SK-N-SH (cell line): ENCODE results near the gene CACNA1H. TPM values are rescaled to one million over a fixed set of nuclear protein-coding genes. Genes with fewer than 3 reads are reported as not detected.

Experiments
- CTCF ChIA-PET: fragments of 300-600, 350-600 bp; formaldehyde crosslinking; extraction: SDS; loops from one replicate; lab custom pipeline; 2021; lab: Yijun Ruan, JAX
- POLR2A ChIA-PET: fragments of 350-600 bp; sonication (Branson Sonifier 250); formaldehyde crosslinking; extraction: SDS; loops from one replicate; lab custom pipeline; 2020; ENCODE audit warnings: antibody characterized with exemption, inconsistent platforms; lab: Yijun Ruan, JAX
- DNase-seq: peaks from one replicate; pipeline ENCODE4 v3.0.0; 2012
- H2AFZ ChIP-seq: fragments of 200-600 bp; sonication (generic); 2 replicates; pipeline ENCODE4 v1.8.1; 2016; ENCODE audit warnings: antibody characterized with exemption, mild to moderate bottlenecking, low read depth
- H3F3A ChIP-seq: fragments of 200-600 bp; sonication (generic); replicated peaks from 2 replicates; pipeline ENCODE3; 2016; ENCODE audit warnings: antibody characterized with exemption, mild to moderate bottlenecking; ENCODE audit not compliant: insufficient read depth
- H3K27ac ChIP-seq, 2 experiments: fragments of 200-500 bp in 1 of 2; fragments of 200-600 bp in 1 of 2; sonication (Bioruptor generic) in 1 of 2; sonication (generic), shearing (Covaris generic) in 1 of 2; 2 replicates each; pipeline versions ENCODE4 v1.5.1 to v1.6.1; 2014 to 2016; ENCODE audit warnings: low read depth in 2 of 2, inconsistent platforms in 1 of 2, low read length in 1 of 2, mild to moderate bottlenecking in 1 of 2, mixed read lengths in 1 of 2
- H3K27me3 ChIP-seq: fragments of 200-600 bp; sonication (generic), shearing (Covaris generic); 2 replicates; pipeline ENCODE4 v1.6.1; 2016; ENCODE audit warnings: mixed run types; ENCODE audit not compliant: insufficient read depth
- H3K36me3 ChIP-seq, 2 experiments: fragments of 200-500 bp in 1 of 2; fragments of 200-600 bp in 1 of 2; sonication (Bioruptor generic) in 1 of 2; sonication (generic) in 1 of 2; replicated peaks in 1 of 2; 2 replicates each; pipeline versions ENCODE3 to v1.5.1; 2014 to 2016; ENCODE audit warnings: low read length in 1 of 2, mild to moderate bottlenecking in 1 of 2; ENCODE audit not compliant: insufficient read depth in 2 of 2, control insufficient read depth in 1 of 2
- H3K4me1 ChIP-seq, 2 experiments: fragments of 200-500 bp in 1 of 2; fragments of 200-600 bp in 1 of 2; sonication (Bioruptor generic) in 1 of 2; sonication (generic), shearing (Covaris generic) in 1 of 2; 2 replicates each; pipeline versions ENCODE4 v1.5.1 to v1.6.1; 2014 to 2016; ENCODE audit warnings: low read depth in 1 of 2, low read length in 1 of 2, mixed run types in 1 of 2; ENCODE audit not compliant: insufficient read depth in 2 of 2, control insufficient read depth in 1 of 2
- H3K4me2 ChIP-seq: fragments of 200-600 bp; sonication (generic), shearing (Covaris generic); 2 replicates; pipeline ENCODE4 v1.6.1; 2017; ENCODE audit warnings: mixed run types
- H3K4me3 ChIP-seq, 2 experiments: fragments of 200-500 bp in 1 of 2; fragments of 200-600 bp in 1 of 2; sonication (Bioruptor generic) in 1 of 2; sonication (generic), shearing (Covaris generic) in 1 of 2; 2 replicates each; pipeline versions ENCODE4 v1.5.1 to v1.8.1; 2014 to 2016; ENCODE audit warnings: low read depth in 2 of 2, inconsistent platforms in 1 of 2, low read length in 1 of 2, mild to moderate bottlenecking in 1 of 2, mixed read lengths in 1 of 2, moderate library complexity in 1 of 2
- H3K79me2 ChIP-seq: fragments of 200-600 bp; sonication (generic); 2 replicates; pipeline ENCODE4 v1.8.1; 2017; ENCODE audit warnings: mild to moderate bottlenecking; ENCODE audit not compliant: insufficient read depth
- H3K9ac ChIP-seq: fragments of 200-600 bp; sonication (generic); 2 replicates; pipeline ENCODE4 v1.6.1; 2017; ENCODE audit warnings: mixed run types
- H3K9me2 ChIP-seq: fragments of 200-600 bp; sonication (generic); 2 replicates; pipeline ENCODE4 v1.6.1; 2017; ENCODE audit warnings: mixed run types
- H3K9me3 ChIP-seq: fragments of 200-600 bp; sonication (generic); 2 replicates; pipeline ENCODE4 v1.6.1; 2017; ENCODE audit warnings: mixed run types, mild to moderate bottlenecking, moderate library complexity
- H4K20me1 ChIP-seq: fragments of 200-600 bp; sonication (generic); 2 replicates; pipeline ENCODE4 v1.6.1; 2017; ENCODE audit warnings: mild to moderate bottlenecking, mixed run types; ENCODE audit not compliant: insufficient read depth
- CHD2 ChIP-seq: fragments of 150-350 bp; IDR thresholded peaks from 2 replicates; pipeline ENCODE4 v1.6.1; 2018; ENCODE audit warnings: low read length; ENCODE audit not compliant: partially characterized antibody
- ELF1 ChIP-seq: IDR thresholded peaks from 2 replicates; pipeline ENCODE4 v1.4.0; 2012
- EP300 ChIP-seq, 2 experiments: IDR thresholded peaks; 2 replicates each; pipeline versions ENCODE4 v1.4.0 to v1.6.1; 2012; ENCODE audit warnings: borderline replicate concordance in 1 of 2, low read depth in 1 of 2, low read length in 1 of 2
- EZH2phosphoT487 ChIP-seq: fragments of 200-600 bp; sonication (generic); IDR thresholded peaks from 2 replicates; pipeline ENCODE4 v1.6.1; 2017; ENCODE audit warnings: low read depth, mixed run types, mild to moderate bottlenecking, antibody characterized with exemption, moderate library complexity, borderline replicate concordance
- FOSL2 ChIP-seq: IDR thresholded peaks from 2 replicates; pipeline ENCODE4 v1.4.0; 2012; ENCODE audit warnings: low read depth, mild to moderate bottlenecking, moderate library complexity, borderline replicate concordance
- FOXJ3 ChIP-seq: sonication (generic); formaldehyde crosslinking; IDR thresholded peaks from 2 replicates; pipeline ENCODE4 v1.5.1; 2020; ENCODE audit warnings: mild to moderate bottlenecking, missing genetic modification reagents
- GABPA ChIP-seq: IDR thresholded peaks from 2 replicates; pipeline ENCODE4 v1.4.0; 2012; ENCODE audit warnings: low read depth, mild to moderate bottlenecking
- GATA2 ChIP-seq: sonication (generic); formaldehyde crosslinking; IDR thresholded peaks from 2 replicates; pipeline ENCODE4 v1.5.0; 2020; ENCODE audit warnings: mild to moderate bottlenecking, missing genetic modification reagents
- MAX ChIP-seq: IDR thresholded peaks from 2 replicates; pipeline ENCODE4 v1.4.0; 2012; ENCODE audit warnings: low read depth
- MXI1 ChIP-seq: IDR thresholded peaks from 2 replicates; pipeline ENCODE4 v1.6.1; 2012; ENCODE audit warnings: mild to moderate bottlenecking, low read depth, low read length, improper control_type of control experiment
- NRF1 ChIP-seq: IDR thresholded peaks from 2 replicates; pipeline ENCODE4 v1.6.1; 2012; ENCODE audit warnings: low read depth, mild to moderate bottlenecking, low read length
- POLR2AphosphoS5 ChIP-seq: IDR thresholded peaks from 2 replicates; pipeline ENCODE4 v1.6.1; 2012; ENCODE audit warnings: low read depth, low read length
- RAD21 ChIP-seq: IDR thresholded peaks from 2 replicates; pipeline ENCODE4 v1.6.1; 2012; ENCODE audit warnings: mild to moderate bottlenecking, low read length
- RFX5 ChIP-seq: IDR thresholded peaks from 2 replicates; pipeline ENCODE4 v1.6.1; 2012; ENCODE audit warnings: mild to moderate bottlenecking, improper control_type of control experiment, low read length
- RXRA ChIP-seq: IDR thresholded peaks from 2 replicates; pipeline ENCODE4 v1.4.0; 2012; ENCODE audit warnings: low read depth, mild to moderate bottlenecking, borderline replicate concordance
- SIN3A ChIP-seq: IDR thresholded peaks from 2 replicates; pipeline ENCODE4 v1.6.1; 2012; ENCODE audit warnings: low read depth, mild to moderate bottlenecking, low read length, moderate library complexity, borderline replicate concordance
- TAF1 ChIP-seq: IDR thresholded peaks from 2 replicates; pipeline ENCODE4 v1.6.1; 2012; ENCODE audit warnings: low read depth, mild to moderate bottlenecking, low read length, moderate library complexity, borderline replicate concordance
- TCF12 ChIP-seq: IDR thresholded peaks from 2 replicates; pipeline ENCODE4 v1.4.0; 2012
- YY1 ChIP-seq: IDR thresholded peaks from 2 replicates; pipeline ENCODE4 v1.4.0; 2012; ENCODE audit warnings: low read depth, mild to moderate bottlenecking
- ZBTB33 ChIP-seq: IDR thresholded peaks from 2 replicates; pipeline ENCODE4 v1.4.0; 2012; ENCODE audit warnings: low read depth, borderline replicate concordance
- WGBS: methylation state at CpG from one replicate; pipeline ENCODE4 v1.1.6; 2017; ENCODE audit warnings: low lambda C conversion rate; 5-methylcytosine and 5-hydroxymethylcytosine counted together
- polyA plus RNA-seq, 3 experiments: library from polyadenylated mRNA; depleted of rRNA; stranded (reverse); fragments of >200 nt; gene quantifications; 2 replicates each; pipeline ENCODE4 v1.2.3, GENCODE V29; 2012
- TF ChIP-seq, protein P1 (sequence below): fragments of 150-350 bp; IDR thresholded peaks from 2 replicates; pipeline ENCODE4 v1.6.1; 2016; ENCODE audit warnings: mild to moderate bottlenecking, low read depth, low read length
- TF ChIP-seq, protein P2 (sequence below): IDR thresholded peaks from 2 replicates; pipeline ENCODE4 v1.4.0; 2012; ENCODE audit warnings: low read depth, borderline replicate concordance

Gene CACNA1H
- polyA plus RNA-seq, 1 of the 3 experiments (the other 2 are of a cell fraction), result not detected

- no peak overlapping the region for H2AFZ ChIP-seq
- 0 out of 2 replicates have a peak, but pooled peaks cover 2% of the 10 kb centered on the region for H4K20me1 ChIP-seq
- TF ChIP-seq TAF1 (no peak), TCF12 (no peak), MAX (no peak), POLR2AphosphoS5 (no peak), GATA2 (CRISPR knock-in tag) (no peak), SIN3A (no peak), RFX5 (no peak), GABPA (no peak)
- TF ChIP-seq, protein P1, sequence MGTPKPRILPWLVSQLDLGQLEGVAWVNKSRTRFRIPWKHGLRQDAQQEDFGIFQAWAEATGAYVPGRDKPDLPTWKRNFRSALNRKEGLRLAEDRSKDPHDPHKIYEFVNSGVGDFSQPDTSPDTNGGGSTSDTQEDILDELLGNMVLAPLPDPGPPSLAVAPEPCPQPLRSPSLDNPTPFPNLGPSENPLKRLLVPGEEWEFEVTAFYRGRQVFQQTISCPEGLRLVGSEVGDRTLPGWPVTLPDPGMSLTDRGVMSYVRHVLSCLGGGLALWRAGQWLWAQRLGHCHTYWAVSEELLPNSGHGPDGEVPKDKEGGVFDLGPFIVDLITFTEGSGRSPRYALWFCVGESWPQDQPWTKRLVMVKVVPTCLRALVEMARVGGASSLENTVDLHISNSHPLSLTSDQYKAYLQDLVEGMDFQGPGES, result no peak
- H3K79me2 ChIP-seq, result no peaks in the 10 kb centered on the region
- POLR2A ChIA-PET, result no interaction called here
- no peak overlapping the region for H3K4me3 ChIP-seq
- no peaks in the 10 kb centered on the region for H3K4me1 ChIP-seq
- H3K27ac ChIP-seq, result no peak overlapping the region
- no peak for DNase-seq
- peaks cover 73% of the 10 kb centered on the region for H3K27me3 ChIP-seq
- no peaks in the 10 kb centered on the region for H3F3A ChIP-seq
- H3K4me2 ChIP-seq, result no peak overlapping the region
- no peaks in the 10 kb centered on the region for H3K36me3 ChIP-seq
- CTCF ChIA-PET, result interaction anchor here (2.0 kb wide), 1 partner anchor 9 kb away, joined by 6 read pairs; no protein-coding TSS in a partner anchor
- no peaks in the 10 kb centered on the region for H3K9me2 ChIP-seq
- WGBS, result 32% methylated on average over 10 of the region's 23 CpGs
- H3K9ac ChIP-seq, result no peak overlapping the region
- no peaks in the 10 kb centered on the region for H3K9me3 ChIP-seq
These were observed 31.9 kb upstream of the CACNA1H start for GRCh38 chr16:1121009-1121408.

DNA sequence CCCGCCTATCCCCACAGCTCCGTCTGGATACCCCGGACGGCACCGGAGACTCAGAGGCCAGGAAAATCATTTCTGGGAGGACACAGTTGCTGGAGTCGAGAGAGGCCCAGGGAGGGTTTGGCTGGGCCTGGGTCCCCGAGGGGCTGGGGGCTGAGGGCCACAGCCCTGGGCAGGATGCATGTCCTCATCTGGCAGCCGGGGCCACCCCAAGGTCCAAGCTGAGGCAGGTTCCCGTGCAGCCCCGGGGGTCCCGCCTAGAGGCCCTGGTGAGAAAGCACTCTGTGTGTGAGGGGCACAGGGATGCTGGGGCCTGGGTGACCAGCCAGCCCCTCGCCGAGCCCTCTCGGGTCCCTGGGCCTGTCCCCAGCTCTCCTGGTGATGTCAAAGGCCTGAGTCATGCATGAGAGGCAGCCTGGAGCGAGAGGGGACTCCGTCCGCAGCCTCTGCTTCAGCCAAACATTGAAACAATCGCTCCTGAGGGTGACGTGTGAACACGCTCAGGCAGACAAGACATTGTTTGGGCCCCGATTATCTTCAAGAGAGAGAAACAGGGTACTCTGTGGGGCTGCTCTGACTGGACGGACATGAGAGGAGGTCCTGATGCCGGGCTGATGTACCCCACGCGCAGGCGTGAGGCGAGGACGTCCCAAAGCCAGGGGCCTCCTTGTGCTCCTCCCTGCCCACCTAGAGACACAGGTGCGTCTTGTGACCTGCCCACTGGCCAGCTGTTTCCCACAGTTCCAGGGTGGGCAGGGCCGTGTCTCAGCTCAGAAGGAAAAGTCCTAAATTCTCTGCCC, 31.1 kb upstream of the CACNA1H start:
- no peak for TF ChIP-seq POLR2AphosphoS5
- no peak for TF ChIP-seq RXRA
- TF ChIP-seq TCF12, result no peak
- no peak for TF ChIP-seq RAD21
- TF ChIP-seq FOSL2, result no peak
- TF ChIP-seq GABPA, result no peak
- TF ChIP-seq ZBTB33, result no peak
- no peak for TF ChIP-seq YY1
- TF ChIP-seq, protein P2, sequence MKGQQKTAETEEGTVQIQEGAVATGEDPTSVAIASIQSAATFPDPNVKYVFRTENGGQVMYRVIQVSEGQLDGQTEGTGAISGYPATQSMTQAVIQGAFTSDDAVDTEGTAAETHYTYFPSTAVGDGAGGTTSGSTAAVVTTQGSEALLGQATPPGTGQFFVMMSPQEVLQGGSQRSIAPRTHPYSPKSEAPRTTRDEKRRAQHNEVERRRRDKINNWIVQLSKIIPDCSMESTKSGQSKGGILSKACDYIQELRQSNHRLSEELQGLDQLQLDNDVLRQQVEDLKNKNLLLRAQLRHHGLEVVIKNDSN, result no peak
- no peak for TF ChIP-seq MXI1
- TF ChIP-seq EZH2phosphoT487, result no peak
- TF ChIP-seq FOXJ3 (CRISPR knock-in tag), result no peak
- TF ChIP-seq GATA2 (CRISPR knock-in tag), result no peak
- no peak for TF ChIP-seq MAX
- TF ChIP-seq RFX5, result no peak
- TF ChIP-seq EP300 (IDR thresholded peaks at IDR 0.05; ENCODE audit: borderline replicate concordance in 1 of 2, low read depth in 1 of 2, low read length in 1 of 2), result no peak
- no peak for TF ChIP-seq NRF1
- no peak for TF ChIP-seq ELF1
- no peak for TF ChIP-seq CHD2
- no peak for DNase-seq
- H3K4me1 ChIP-seq, result no peaks in the 10 kb centered on the region
- peaks cover 69% of the 10 kb centered on the region for H3K27me3 ChIP-seq
- no peak overlapping the region for H3K4me3 ChIP-seq
- no peaks in the 10 kb centered on the region for H3K9me3 ChIP-seq
- ChIA-PET POLR2A (no interaction called here), CTCF (interaction anchor here (2.0 kb wide), 1 partner anchor 10 kb away, joined by 6 read pairs; no protein-coding TSS in a partner anchor)
- no peaks in the 10 kb centered on the region for H3K79me2 ChIP-seq
- H3K9ac ChIP-seq, result no peak overlapping the region
- no peak overlapping the region for H2AFZ ChIP-seq
- H3K9me2 ChIP-seq, result no peaks in the 10 kb centered on the region
- H3K4me2 ChIP-seq, result no peak overlapping the region
- H3F3A ChIP-seq, result no peaks in the 10 kb centered on the region
- no peak overlapping the region for H3K27ac ChIP-seq
- 0 out of 2 replicates have a peak, but pooled peaks cover 2% of the 10 kb centered on the region for H4K20me1 ChIP-seq
- no peaks in the 10 kb centered on the region for H3K36me3 ChIP-seq
- 38% methylated on average over 14 of the region's 30 CpGs for WGBS
